HK-2 (cell line): ENCODE data around the gene LHFPL5.

Experiments used
- DNase-seq: peaks from one replicate; pipeline ENCODE4 v3.0.0-alpha.2; 2018; ENCODE audit not compliant: unreplicated experiment

LHFPL5 gene

DNA sequence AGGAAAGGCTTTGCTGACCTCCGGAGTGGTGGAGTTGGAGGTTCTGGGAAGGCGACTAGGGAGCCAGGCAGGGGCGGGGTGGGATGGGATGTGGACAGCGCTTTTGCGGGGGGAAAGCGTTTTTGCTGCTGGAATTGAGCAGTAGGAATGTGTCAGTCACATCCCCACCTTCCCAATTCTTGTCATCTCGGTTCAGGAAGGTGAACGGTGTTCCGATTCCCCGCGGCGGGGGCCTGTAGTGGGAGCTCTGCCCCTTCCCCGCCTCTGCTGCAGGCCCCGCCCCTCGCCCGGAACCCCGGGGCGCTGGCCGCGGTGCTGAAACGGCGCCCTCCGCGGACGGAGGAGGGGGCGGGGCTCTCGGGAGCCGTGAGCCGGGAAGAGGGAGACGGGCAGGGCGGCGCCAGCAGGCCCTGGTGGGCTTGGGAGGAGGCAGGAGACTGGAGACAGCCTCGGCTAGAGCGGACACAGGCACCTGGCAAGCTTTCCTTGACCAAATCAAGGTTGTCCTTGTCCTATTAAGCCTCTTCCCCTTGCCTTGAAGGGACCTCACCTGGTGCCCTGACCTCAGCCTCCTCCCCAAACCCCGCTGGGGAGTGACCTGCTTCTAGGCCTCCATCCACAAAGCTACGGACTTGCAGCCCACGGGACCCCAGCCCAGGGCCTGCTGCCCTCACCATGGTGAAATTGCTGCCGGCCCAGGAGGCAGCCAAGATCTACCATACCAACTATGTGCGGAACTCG is at the start of gene LHFPL5:
Gene LHFPL5 (plus strand): TSS at position 357 of the 741 bp plus-strand sequence. CDS start 319 bp downstream, at position 676.
- DNase-seq, result peak; percentile 46

DNA sequence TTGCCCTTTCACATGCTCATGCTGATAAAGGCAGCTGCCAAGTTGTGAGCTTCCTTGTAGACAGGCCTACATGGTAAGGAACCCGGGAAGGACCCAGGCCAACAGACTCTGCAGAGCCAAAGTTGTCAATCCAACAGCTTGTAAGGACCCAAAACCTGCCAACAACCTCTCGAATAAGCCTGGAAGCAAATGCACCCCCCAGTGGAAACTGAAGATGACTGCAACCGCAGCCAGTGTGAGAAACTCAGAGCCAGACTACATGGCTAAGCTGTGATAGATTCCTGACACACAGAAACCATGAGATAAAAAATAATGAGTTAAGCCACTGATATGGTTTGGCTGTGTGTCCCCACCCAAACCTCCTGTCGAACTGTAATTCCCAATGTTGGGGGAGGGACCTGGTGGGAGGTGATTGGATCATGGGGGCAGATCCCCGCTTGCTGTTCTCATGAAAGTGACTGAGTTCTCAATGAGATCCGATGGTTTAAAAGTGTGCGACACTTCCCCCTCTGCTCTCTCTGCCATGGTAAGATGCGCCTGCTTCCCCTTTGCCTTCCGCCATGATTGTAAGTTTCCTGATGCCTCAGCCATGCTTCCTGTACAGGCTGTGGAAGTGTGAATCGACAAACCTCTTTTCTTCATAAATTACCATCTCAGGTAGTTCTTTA is 47.6 kb upstream of the LHFPL5 start:
- DNase-seq, result peak; percentile 18

DNA sequence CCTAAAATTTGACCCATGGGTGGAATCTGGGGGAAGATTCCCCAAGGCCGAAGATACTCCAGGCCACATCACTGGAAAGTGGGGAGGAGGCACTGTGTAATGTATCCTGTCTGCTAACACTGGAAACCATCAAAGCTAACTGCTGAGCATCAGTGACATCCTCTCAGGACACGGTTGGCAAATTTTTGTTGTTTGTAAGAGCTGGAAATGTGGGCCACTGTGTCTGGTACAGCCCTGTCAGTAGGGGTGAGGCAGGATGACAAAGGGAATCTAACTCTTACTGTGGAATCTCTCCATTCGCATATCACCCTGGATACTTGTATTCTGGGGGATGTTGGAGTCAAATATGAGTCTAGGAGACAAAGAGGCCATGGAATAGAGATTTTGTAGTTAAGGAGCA is 45.7 kb upstream of the LHFPL5 start:
- DNase-seq, result no peak

DNA sequence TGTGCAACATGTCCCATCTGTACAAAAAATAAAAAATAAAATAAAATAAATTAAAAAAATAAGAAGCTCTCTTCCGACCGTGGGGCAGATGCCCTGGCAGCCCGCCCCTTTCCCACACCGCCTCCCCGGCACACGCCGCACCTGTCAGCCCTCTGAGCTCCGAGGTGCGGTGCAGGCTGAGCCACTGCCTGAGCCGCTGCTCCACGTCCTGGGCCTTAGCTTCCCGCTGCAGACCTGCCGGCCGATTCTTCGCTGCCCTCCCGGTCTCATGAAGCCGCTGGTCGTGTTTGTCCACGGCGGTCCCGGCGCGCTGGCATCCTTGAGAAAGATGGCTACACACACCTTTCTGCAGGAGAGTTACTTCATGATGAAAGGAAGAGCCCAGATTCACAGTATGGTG is 39.4 kb upstream of the LHFPL5 start:
- DNase-seq, result no peak

DNA sequence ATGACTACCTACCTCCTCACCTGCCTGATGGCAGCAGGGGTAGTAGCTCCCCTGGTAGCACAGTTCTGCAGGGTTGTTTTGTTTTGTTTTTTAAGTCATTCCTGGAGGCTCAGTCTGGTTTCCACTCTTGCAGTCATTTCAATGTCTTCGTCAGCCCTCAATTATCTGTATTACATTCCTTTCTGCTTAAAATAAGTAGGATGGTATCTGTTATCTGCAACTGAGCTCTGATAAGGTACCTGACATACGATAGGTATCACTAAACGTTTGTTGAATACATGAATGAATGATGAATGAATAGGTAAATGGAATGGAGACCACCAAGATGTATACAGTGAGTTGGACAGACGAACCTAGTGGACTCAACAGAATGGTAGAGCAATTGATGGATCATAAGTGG is 35.9 kb upstream of the LHFPL5 start:
- DNase-seq, result no peak

DNA sequence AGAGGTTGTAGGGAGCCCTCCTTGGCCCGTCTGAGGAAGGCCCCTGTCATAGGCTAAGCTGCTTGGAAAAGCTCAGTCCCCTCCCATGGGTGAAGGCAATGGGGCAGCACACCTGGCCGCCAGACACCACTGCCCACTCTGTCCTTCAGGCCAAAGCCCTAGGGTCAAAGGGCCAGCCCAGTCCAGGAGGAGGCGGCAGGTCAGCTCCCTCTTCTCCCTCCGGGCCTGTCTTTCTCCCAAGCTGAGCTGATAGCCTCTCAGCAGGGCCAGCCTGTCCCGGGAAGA is 33.9 kb upstream of the LHFPL5 start:
- no peak for DNase-seq

DNA sequence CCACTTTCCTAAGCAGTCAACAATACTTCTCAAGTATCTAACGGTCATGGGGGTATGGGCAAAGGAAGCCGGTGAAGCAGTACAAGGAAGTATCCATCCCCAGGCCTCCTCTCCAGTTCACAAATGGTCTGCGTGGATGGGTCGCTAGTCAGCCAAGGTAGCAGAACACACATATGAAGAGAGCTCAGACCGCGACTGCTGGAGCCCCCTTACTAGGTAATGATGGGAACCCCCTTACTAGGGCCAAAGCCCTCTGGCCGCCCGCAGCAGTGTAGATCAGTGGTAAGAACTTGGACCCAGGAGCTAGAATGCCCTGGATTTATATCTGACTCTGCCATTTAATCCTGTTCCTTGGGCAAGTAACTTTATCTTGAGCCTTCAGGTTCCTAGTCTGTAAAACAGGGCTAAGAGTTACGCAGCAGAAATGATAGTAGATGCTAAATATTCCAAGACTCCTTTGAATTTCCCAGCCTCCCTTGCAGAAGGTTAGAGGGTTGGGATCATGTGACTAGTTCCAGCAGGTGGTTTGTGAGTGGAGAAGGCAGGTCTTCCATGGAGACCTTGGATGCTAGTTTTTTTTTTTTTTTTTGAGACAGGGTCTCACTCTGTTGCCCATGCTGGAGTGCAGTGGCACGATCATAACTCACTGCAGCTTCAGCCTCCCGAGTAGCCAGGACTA is 30.9 kb upstream of the LHFPL5 start:
- no peak for DNase-seq

DNA sequence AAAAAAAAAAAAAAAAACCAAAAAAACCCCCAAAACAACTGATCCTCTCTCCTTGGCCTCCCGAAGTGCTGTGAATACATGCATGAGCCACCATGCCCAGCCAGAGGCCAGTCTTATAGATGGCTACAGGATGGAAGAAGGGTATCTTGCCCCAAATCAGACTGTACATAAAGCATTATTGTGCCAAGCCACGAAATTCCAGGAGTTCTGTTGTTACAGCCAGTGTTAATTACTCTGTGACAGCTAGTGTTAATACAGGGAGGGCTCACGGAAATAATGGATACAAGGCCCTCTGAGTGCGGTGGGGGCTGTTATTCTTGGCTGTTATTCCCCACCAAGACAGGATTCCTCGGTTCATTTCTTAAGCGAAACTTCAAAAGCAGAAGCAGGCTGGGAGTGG is 30.1 kb upstream of the LHFPL5 start:
- no peak for DNase-seq

DNA sequence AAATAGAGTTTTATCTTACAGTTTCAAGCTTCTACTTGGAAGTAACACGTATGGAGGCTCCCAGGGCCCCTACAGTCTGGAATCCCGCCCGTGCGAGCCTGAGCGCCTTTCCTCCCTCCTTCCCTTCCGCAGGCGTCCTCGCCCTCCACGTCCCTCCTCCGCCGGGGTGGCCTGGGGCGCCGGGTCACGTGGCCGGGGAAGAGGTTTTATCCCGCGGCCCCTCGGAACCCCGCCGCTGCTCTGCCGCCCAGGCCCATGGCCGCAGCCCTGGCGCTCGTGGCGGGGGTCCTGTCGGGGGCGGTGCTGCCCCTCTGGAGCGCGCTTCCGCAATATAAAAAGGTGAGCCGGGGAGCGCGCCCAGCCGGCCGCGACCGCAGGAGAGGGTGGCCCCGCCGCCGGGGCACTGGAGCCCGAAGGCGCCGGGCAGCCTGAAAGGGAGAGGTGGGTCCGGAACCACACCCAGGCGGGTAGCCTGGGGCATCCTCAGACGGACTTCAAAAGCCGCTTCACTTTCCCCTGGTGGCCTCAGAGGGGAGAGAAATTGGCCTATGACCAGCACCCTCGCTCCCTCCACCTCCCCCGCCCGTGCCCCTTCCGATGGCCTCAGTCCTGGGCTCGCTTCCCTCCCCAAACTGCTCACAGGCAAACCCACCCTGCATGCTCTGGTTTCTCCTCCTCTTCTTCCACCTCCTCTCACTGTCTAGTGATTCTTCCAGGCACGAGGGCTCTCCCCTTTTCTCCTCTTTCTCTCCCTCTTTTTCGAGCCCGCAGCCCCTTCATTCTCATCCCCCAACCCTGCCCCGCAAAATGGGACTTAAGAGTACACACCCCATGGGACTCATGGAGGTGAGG is 28.6 kb upstream of the LHFPL5 start, which contains the start of gene CLPSL2:
Gene CLPSL2 (plus strand): TSS at position 235 of the 852 bp plus-strand sequence. CDS start 21 bp downstream, at position 256.
- peak; percentile 56 for DNase-seq

DNA sequence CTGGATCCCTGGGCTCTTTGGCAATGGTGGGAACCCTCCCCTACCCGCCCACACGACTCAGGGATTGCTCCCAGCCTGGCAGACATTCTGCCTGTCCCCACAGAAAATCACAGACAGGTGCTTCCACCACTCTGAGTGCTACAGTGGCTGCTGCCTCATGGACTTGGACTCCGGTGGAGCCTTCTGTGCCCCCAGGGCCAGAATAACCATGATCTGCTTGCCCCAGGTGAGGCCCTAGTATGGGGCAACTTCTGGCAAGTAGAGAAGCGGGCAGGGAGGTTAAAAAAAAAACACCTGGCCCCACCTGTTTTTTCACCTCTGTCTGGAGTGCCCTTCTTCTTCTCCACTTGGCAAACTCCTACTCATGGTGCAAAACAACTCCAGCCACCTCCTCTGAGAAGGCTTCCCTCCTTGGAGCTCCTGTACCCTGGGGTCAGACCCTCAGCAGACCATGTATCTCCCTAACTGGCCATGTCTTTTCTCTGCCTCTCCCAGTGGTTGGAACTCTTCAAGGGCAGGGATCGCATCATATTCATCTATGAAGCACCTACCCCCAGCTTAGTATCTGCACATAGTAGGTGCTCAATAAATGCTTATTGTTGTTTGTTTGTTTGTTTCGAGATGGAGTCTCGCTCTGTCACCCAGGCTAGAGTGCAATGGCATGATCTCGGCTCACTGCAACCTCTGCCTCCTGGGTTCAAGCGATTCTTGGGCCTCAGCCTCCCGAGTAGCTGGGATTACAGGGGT is 27.6 kb upstream of the LHFPL5 start:
- DNase-seq, result no peak

DNA sequence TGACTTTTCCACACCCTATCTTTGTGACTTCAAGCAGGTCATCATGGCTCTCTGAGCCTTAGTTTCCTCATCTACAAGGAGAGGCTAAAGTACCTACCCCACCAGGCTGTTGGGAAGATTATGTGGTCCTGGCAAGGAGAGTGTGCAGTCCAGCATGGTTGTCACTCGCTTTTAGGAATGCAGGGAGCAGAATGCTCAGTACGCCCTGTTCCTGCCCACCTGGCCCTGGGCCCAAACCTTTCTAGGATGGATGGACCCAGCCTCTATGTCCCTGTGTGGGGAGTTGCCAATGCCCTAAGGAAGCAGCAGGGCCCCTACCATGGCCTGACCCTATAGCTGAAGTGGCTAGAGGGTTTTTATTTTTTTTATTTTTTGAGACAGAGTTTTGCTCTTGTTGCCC is 26.7 kb upstream of the LHFPL5 start:
- no peak for DNase-seq

DNA sequence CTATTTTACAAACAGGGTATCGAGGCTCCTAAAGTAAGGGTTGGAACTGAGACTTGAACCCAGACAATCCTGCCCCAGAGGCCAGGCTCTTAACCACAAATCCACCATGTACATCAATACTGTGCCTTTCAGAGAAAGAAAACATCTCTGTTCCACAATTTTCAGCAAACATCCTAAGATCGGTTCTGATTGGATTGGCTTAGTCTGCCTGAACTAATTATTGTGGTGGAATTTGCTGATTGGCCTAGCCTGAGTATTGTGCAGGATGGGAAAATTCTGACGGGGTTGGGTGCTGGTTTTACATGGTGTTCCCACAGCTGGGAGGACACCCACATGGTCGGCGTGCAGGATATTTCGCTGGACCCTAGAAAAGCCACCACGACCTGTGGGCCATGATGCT is 24.4 kb upstream of the LHFPL5 start, which contains the start of gene CLPSL1:
Gene CLPSL1 (plus strand): TSS at position 301 of the 400 bp plus-strand sequence. CDS start 92 bp downstream, at position 393.
- DNase-seq, result no peak

DNA sequence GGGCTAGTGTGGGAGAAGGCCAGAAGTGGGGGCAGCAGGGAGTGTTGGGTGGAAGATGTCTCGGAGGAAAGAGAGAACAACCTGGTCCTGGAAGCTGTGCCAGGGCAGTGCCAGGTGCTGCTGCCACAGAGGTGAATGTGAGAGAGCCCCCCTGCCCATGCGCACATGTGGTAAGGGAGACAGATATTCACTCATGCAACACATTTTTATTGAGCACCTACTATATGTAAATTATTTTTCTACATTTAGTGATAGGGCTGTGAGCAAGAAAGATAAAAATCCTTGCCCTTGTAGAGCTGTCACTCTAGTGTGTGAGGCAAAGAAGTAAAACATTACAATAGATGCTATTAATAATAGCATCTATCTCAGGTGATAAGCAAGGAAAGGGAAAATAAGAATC is 23.9 kb upstream of the LHFPL5 start:
- DNase-seq, result no peak

DNA sequence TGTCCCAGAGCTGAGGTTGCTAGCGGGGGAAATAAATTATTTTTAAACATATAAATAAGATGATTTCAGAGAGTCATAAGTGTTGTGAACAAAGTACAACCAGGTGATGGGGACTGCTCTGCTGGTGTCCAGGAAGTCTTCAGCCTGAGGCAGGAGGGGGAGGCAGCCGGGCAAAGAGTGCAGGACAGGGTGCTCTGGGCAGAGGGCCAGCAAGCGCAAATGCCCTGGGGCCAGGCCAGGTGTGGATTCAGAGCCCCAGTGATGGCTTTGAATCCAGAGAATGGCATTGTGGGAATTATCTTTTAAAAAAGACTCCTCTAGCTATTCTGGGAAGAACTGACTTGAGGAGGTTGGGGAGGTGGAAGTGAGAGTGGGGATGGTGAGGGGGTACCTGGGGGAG is 22.7 kb upstream of the LHFPL5 start:
- no peak for DNase-seq

DNA sequence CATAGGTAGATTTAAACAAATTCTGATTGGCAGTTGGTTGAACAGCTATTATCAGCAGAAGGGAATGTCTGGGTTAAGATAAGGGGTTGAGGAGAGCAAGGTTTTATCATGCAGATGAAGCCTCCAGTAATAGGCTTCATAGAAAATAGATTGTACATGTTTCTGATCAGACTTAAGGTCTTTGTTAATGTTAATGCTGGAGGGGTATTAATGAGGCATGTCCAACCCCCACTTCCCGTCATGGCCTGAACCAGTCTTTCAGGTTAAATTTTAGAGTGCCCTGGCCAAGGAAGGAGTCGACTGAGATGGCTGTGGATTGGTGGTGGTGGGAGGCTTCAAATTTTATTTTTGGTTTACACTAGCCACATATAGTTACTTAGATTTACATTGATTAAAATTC is 21.0 kb upstream of the LHFPL5 start:
- DNase-seq, result no peak

DNA sequence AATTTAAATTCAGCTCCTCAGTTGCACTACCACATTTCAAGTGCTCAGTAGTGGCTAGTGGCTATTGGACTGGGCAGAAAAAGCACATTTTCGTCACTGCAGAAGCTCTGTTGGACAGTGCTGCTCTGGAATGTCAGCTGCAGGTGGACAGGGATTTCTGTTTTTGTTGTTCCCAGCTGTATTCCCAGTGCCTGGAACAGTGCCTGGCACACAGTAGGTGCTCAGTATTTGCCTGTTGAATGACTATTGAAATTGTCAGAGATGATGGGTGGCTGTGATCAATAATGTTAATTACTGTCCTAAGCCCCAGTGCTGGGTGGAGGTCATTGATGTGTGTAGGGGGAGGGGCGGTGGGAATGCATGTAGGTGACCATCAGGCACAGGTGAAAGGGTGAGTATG is 18.9 kb upstream of the LHFPL5 start:
- DNase-seq, result no peak

DNA sequence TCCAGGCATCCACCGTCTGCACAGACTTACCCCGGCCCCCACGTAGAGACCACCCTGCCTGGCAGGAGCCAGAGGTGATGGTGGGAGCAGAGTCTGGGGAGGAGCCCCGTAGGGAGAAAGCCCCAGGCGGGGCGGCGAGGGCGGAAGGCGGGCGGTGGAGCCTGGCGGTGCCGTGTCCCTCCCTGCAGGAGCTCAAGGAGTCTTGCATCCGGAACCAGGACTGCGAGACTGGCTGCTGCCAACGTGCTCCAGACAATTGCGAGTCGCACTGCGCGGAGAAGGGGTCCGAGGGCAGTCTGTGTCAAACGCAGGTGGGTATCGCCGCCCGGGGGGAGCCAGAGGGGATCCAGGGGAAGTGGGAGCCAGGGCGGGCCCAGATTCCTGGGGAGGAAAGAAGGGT is 18.3 kb upstream of the LHFPL5 start:
- no peak for DNase-seq

DNA sequence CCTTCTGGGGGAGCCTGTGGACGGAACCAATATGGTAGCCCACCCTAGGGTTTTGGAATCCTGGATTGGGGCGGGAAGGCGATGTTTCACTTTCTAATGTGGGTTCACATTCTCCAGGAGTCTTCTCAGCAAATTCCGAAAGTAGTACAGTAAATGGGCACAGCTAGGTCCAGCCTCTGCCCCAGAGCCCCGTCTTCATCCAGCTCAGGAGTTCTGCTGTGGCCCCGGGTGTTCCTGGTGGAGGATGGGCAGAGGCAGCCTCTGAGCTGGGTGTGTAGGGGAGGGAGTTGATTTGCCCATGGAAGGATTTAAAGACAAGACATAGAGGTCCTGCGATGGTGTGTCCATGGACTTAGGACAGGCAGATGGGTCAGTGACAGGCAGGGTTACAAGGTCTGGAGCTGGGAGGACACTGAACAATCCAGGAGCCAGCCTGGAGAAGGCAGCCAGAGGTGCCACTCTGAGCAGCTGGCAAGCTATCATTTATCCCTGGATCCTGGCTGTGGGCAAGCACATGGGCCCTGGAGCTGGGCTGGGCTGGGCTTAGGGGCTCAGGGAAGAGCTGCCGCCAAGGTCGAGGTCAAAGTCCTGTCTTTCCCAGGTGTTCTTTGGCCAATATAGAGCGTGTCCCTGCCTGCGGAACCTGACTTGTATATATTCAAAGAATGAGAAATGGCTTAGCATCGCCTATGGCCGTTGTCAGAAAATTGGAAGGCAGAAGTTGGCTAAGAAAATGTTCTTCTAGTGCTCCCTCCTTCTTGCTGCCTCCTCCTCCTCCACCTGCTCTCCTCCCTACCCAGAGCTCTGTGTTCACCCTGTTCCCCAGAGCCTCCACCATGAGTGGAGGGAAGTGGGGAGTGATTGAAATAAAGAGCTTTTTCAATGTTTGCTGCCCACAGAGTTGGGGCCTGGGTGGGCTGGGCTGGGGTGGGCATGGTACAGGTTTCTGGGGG is 17.6 kb upstream of the LHFPL5 start:
- no peak for DNase-seq

DNA sequence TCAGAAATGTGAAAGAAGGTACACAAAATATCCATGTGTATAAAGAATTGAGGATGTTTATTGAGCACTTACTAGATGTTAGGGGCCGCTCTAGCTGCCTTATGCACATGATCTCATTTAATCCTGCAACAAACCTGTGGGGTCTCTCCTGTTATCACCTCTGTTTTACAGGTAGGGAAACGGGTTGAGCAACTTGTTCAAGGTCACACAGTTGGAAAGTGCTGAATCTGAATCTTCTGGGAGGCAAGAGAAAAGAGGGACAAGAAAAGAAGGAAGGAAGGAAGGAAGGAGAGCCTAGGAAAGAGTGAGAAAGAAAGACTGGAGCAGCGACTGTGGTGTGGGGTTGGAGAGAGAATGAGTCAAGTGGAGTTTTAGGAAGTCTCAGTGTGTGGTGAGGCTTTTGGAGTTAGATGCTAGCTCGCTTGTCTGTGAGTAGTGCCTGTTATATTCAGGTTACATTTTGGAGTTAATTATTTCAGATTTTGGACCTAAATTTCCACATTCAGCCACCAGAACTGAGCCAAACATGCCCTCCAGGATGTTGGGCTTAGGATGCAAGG is 16.6 kb upstream of the LHFPL5 start:
- DNase-seq, result no peak

DNA sequence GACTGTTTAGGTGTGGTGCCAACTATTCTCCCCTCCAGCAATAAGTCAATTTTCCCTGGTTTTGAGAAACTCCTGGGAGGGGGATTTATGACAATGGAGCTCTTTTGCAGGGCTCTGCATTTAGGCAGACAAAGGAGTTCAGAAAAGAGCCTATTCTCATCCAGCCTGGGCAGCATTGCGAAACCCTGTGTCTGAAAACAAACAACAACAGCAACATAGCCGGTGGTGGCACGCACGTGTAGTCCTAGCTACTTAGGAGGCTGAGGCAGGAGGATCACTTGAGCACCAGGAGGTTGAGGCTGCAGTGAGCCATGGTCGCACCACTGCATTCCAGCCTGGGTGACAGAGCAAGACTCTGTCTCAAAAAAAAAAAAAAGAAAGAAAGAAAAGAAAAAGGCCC is 14.5 kb upstream of the LHFPL5 start:
- no peak for DNase-seq
